Endothelial cell of umbilical vein (primary cell): Measurements from ENCODE around the gene PTAR1. TPM values are rescaled to one million over a fixed set of nuclear protein-coding genes. Genes with fewer than 3 reads are reported as not detected.

Experiments used
- BruUV-seq: library from RNA; stranded (reverse); fragments of 400-500 nt; replicated peaks from 2 replicates; lab custom pipeline; 2021; lab: Mats Ljungman, UMichigan
- CTCF ChIA-PET: fragments of 300-600, 350-600 bp; sonication (Branson Sonifier 250); formaldehyde crosslinking; loops from one replicate; lab custom pipeline; 2021; ENCODE audit warnings: antibody characterized with exemption, inconsistent platforms; lab: Charles Lee
- POLR2A ChIA-PET: fragments of 300-600, 350-600 bp; sonication (Branson Sonifier 250); formaldehyde crosslinking; loops from one replicate; lab custom pipeline; 2021; ENCODE audit warnings: antibody characterized with exemption, inconsistent platforms; lab: Charles Lee
- DNase-seq: peaks from one replicate; pipeline ENCODE4 v3.0.0-alpha.2; 2011; ENCODE audit warnings: low read depth, low spot score
- FAIRE-seq: peaks from 2 replicates; lab custom pipeline; 2011; peaks lifted over from hg19 to GRCh38; lab: Jason Lieb, UNC
- H2AFZ ChIP-seq: 2 replicates; pipeline ENCODE4 v1.6.0; 2012; ENCODE audit warnings: low read depth, low read length, control low read depth, inconsistent platforms
- H3K27ac ChIP-seq: 2 replicates; pipeline ENCODE4 v1.5.1; 2011; ENCODE audit warnings: low read depth, mild to moderate bottlenecking, control low read depth, low read length, moderate library complexity; ENCODE audit not compliant: insufficient read depth
- H3K27me3 ChIP-seq, 2 experiments: 2 replicates each; pipeline versions ENCODE4 v1.6.0 to v1.6.1; 2011; ENCODE audit warnings: low read length in 2 of 2, mixed read lengths in 1 of 2; ENCODE audit not compliant: control insufficient read depth in 2 of 2, insufficient read depth in 2 of 2
- H3K36me3 ChIP-seq, 2 experiments: 2 replicates in 1 of 2; 3 replicates in 1 of 2; pipeline ENCODE4 v1.5.1; 2011; ENCODE audit warnings: low read length in 2 of 2, mild to moderate bottlenecking in 1 of 2, moderate library complexity in 1 of 2; ENCODE audit not compliant: control insufficient read depth in 2 of 2, insufficient read depth in 2 of 2; ENCODE audit errors: extremely low read depth in 1 of 2
- H3K4me1 ChIP-seq: 3 replicates; pipeline ENCODE4 v1.5.1; 2011; ENCODE audit warnings: mild to moderate bottlenecking, low read length; ENCODE audit not compliant: control insufficient read depth, insufficient read depth; ENCODE audit errors: extremely low read depth
- H3K4me2 ChIP-seq: 2 replicates; pipeline ENCODE4 v1.6.1; 2011; ENCODE audit warnings: low read length, control low read depth, mixed read lengths; ENCODE audit not compliant: insufficient read depth
- H3K4me3 ChIP-seq, 3 experiments: fragments of 200-600 bp in 1 of 3; sonication (generic), shearing (Covaris generic) in 1 of 3; replicated peaks in 1 of 3; 2 replicates each; pipeline ENCODE4 v1.5.1; 2011 to 2016; ENCODE audit warnings: control low read depth in 3 of 3, low read length in 3 of 3, mild to moderate bottlenecking in 2 of 3, inconsistent platforms in 1 of 3, low read depth in 1 of 3, moderate library complexity in 1 of 3; ENCODE audit not compliant: insufficient read depth in 1 of 3
- H3K79me2 ChIP-seq: 2 replicates; pipeline ENCODE4 v1.6.0; 2012; ENCODE audit warnings: low read length, inconsistent platforms; ENCODE audit not compliant: control insufficient read depth, insufficient read depth
- H3K9ac ChIP-seq: replicated peaks from 2 replicates; pipeline ENCODE3; 2011; ENCODE audit warnings: low read length, control low read depth; ENCODE audit not compliant: insufficient read depth; ENCODE audit errors: extremely low read depth
- H3K9me1 ChIP-seq: replicated peaks from 3 replicates; pipeline ENCODE4 v1.6.0; 2011; ENCODE audit warnings: mild to moderate bottlenecking, low read length; ENCODE audit not compliant: control insufficient read depth, insufficient read depth; ENCODE audit errors: extremely low read depth
- H3K9me3 ChIP-seq: replicated peaks from 2 replicates; pipeline ENCODE4 v1.5.1; 2012; ENCODE audit warnings: low read length, inconsistent platforms; ENCODE audit not compliant: control insufficient read depth, insufficient read depth
- H4K20me1 ChIP-seq: replicated peaks from 2 replicates; pipeline ENCODE3; 2011; ENCODE audit warnings: mild to moderate bottlenecking, low read length; ENCODE audit not compliant: control insufficient read depth, insufficient read depth; ENCODE audit errors: extremely low read depth
- CTCF ChIP-seq, 2 donors: IDR thresholded peaks; 1 replicate in 1 of 2; 2 replicates in 1 of 2; pipeline ENCODE4 v1.5.1; 2011; ENCODE audit warnings: low read length in 2 of 2, mild to moderate bottlenecking in 2 of 2, moderate library complexity in 2 of 2, control low read depth in 1 of 2, inconsistent platforms in 1 of 2, low read depth in 1 of 2; ENCODE audit not compliant: insufficient read depth in 1 of 2; ENCODE audit errors: extremely low read depth in 1 of 2
- EZH2 ChIP-seq: IDR thresholded peaks from 2 replicates; pipeline ENCODE4 v1.6.1; 2012; ENCODE audit warnings: borderline replicate concordance, low read depth, mild to moderate bottlenecking, moderate library complexity, low read length, inconsistent platforms; ENCODE audit not compliant: severe bottlenecking
- FOS ChIP-seq: IDR thresholded peaks from 2 replicates; pipeline ENCODE4 v1.6.1; 2011; ENCODE audit warnings: mild to moderate bottlenecking, low read length, moderate library complexity, borderline replicate concordance; ENCODE audit not compliant: insufficient read depth
- GATA2 ChIP-seq: IDR thresholded peaks from 2 replicates; pipeline ENCODE4 v1.7.0; 2011; ENCODE audit warnings: low read depth, mild to moderate bottlenecking, moderate library complexity, mixed read lengths, low read length; ENCODE audit not compliant: insufficient read length, insufficient read depth
- JUN ChIP-seq: IDR thresholded peaks from 2 replicates; pipeline ENCODE4 v1.6.1; 2011; ENCODE audit warnings: borderline replicate concordance, low read depth; ENCODE audit not compliant: insufficient read length, insufficient read depth
- MAX ChIP-seq: IDR thresholded peaks from 2 replicates; pipeline ENCODE4 v1.6.1; 2011; ENCODE audit not compliant: insufficient read depth, insufficient read length
- MYC ChIP-seq: IDR thresholded peaks from one replicate; pipeline ENCODE4 v1.6.1; 2011; ENCODE audit warnings: mild to moderate bottlenecking, low read depth, low read length
- POLR2A ChIP-seq: IDR thresholded peaks from 2 replicates; pipeline ENCODE4 v1.6.1; 2012; ENCODE audit warnings: low read depth, mild to moderate bottlenecking, control low read depth, low read length
- POLR2AphosphoS5 ChIP-seq: IDR thresholded peaks from 2 replicates; pipeline ENCODE4 v1.6.1; 2012; ENCODE audit warnings: low read depth, mild to moderate bottlenecking, control low read depth, low read length, moderate library complexity; ENCODE audit not compliant: insufficient read depth
- dilution Hi-C: fragments of 300-500 bp; cut with MboI; formaldehyde crosslinking; loops from one replicate; pipeline ENCODE4 v1.15.0; 2019; ENCODE audit warnings: low sequenced_read_pairs; ENCODE audit not compliant: extremely low pct_ligation_motif_present
- intact Hi-C: fragments of 100-400 bp; cut with micrococcal nuclease; formaldehyde crosslinking; loops from one replicate; pipeline ENCODE4 v1.10.0; 2022
- polyA plus RNA-seq, 4 experiments: library from polyadenylated mRNA; depleted of rRNA in 3 of 4; stranded (reverse) in 3 of 4; unstranded in 1 of 4; fragments of >200 nt; gene quantifications; 2 replicates each; pipeline versions ENCODE4 v1.2.1 to v1.2.3, GENCODE V29; 2011 to 2012; ENCODE audit warnings: missing spikeins in 1 of 4
- total RNA-seq: library from RNA; stranded (reverse); gene quantifications from 2 replicates; pipeline ENCODE4 v1.2.3, GENCODE V29; 2021

PTAR1 gene
- total and polyA plus RNA-seq, 2 donors (not counting 3 experiments of a cell fraction or from before 2014, with no cell fraction given) = 8.1 to 46.8 TPM

- no peak overlapping the region for H3K4me3 ChIP-seq
- TF ChIP-seq JUN (peak; percentile 32), EZH2 (no peak), POLR2AphosphoS5 (no peak), FOS (peak; percentile 27)
- FAIRE-seq (no peak), DNase-seq (no peak)
- no peak overlapping the region for H3K27ac ChIP-seq
- intact Hi-C loops (no loop called here), dilution Hi-C loops (no loop called here)
- ChIA-PET POLR2A (no interaction called here), CTCF (interaction anchor here (0.7 to 2.6 kb wide), 6 partner anchors 9 to 133 kb away, joined by 3 to 11 read pairs (median 4); no protein-coding TSS in a partner anchor)
- H4K20me1 ChIP-seq = no peaks in the 10 kb centered on the region
- H2AFZ ChIP-seq = no peak overlapping the region
- H3K9ac ChIP-seq = no peak overlapping the region
- no TSS peak for BruUV-seq
- no peak overlapping the region for H3K4me2 ChIP-seq
- no peaks in the 10 kb centered on the region for H3K4me1 ChIP-seq
- H3K9me3 ChIP-seq = no peaks in the 10 kb centered on the region
- peaks cover 23 to 35% of the 10 kb centered on the region in 2 experiments for H3K27me3 ChIP-seq
- no peaks in the 10 kb centered on the region for H3K79me2 ChIP-seq
- no peaks in the 10 kb centered on the region for H3K9me1 ChIP-seq
- H3K36me3 ChIP-seq = no peaks in the 10 kb centered on the region
Observed at GRCh38 chr9:69798744-69799143, 38.9 kb upstream of the PTAR1 start.

GRCh38 chr9:69797675-69798074 lies 37.9 kb upstream of the PTAR1 start:
- no peaks in the 10 kb centered on the region for H3K9me3 ChIP-seq
- intact Hi-C loops (no loop called here), dilution Hi-C loops (no loop called here)
- H3K27me3 ChIP-seq = peaks cover 17 to 31% of the 10 kb centered on the region in 2 experiments
- H3K9me1 ChIP-seq = no peaks in the 10 kb centered on the region
- no peak overlapping the region for H2AFZ ChIP-seq
- H3K27ac ChIP-seq = no peak overlapping the region
- no peaks in the 10 kb centered on the region for H3K79me2 ChIP-seq
- no TSS peak for BruUV-seq
- no peaks in the 10 kb centered on the region for H3K4me1 ChIP-seq
- DNase-seq (no peak), FAIRE-seq (no peak)
- ChIA-PET POLR2A (no interaction called here), CTCF (interaction anchor here (1.0 to 2.6 kb wide), 5 partner anchors 9 to 134 kb away, joined by 3 to 11 read pairs (median 4); no protein-coding TSS in a partner anchor)
- H3K4me2 ChIP-seq = no peak overlapping the region
- H3K36me3 ChIP-seq = no peaks in the 10 kb centered on the region
- no peak overlapping the region for H3K4me3 ChIP-seq
- no peaks in the 10 kb centered on the region for H4K20me1 ChIP-seq
- H3K9ac ChIP-seq = no peak overlapping the region
- TF ChIP-seq MYC (no peak), POLR2AphosphoS5 (no peak), JUN (no peak), CTCF (IDR thresholded peaks at IDR 0.05; ENCODE audit: extremely low read depth in 1 of 2, insufficient read depth in 1 of 2, low read depth in 1 of 2, low read length in 2 of 2) (no peak), EZH2 (no peak), GATA2 (no peak), POLR2A (no peak), FOS (no peak), MAX (no peak)
